ENCODE results near the gene ATP8A1. TPM values are rescaled to one million over a fixed set of nuclear protein-coding genes. Genes with fewer than 3 reads are reported as not detected.

ATP8A1 gene
- total RNA-seq, 1 donor from 2014 or later = 2.4 TPM

- Mint-ChIP-seq H3K9me3 (ENCODE audit: unreplicated experiment) (peaks cover 6% of the 10 kb centered on the region), H3K4me3 (ENCODE audit: unreplicated experiment) (no peak overlapping the region), H3K27ac (ENCODE audit: unreplicated experiment) (no peak overlapping the region), H3K36me3 (ENCODE audit: unreplicated experiment) (no peaks in the 10 kb centered on the region), H3K27me3 (ENCODE audit: unreplicated experiment) (peaks cover 57% of the 10 kb centered on the region), H3K4me1 (ENCODE audit: unreplicated experiment) (no peaks in the 10 kb centered on the region)
- DNase-seq (ENCODE audit: extremely low spot score, unreplicated experiment) = no peak
- no peak for TF ChIP-seq CTCF (IDR thresholded peaks at IDR 0.05)
Measured at GRCh38 chr4:42362591-42362990, 294.3 kb downstream of the ATP8A1 start.

- H3K9me3 Mint-ChIP-seq (ENCODE audit: unreplicated experiment) = peaks cover 6% of the 10 kb centered on the region
- no peak overlapping the region for H3K4me3 Mint-ChIP-seq (ENCODE audit: unreplicated experiment)
- H3K4me1 Mint-ChIP-seq (ENCODE audit: unreplicated experiment) = no peaks in the 10 kb centered on the region
- no peak for TF ChIP-seq CTCF (IDR thresholded peaks at IDR 0.05)
- H3K36me3 Mint-ChIP-seq (ENCODE audit: unreplicated experiment) = no peaks in the 10 kb centered on the region
- H3K27ac Mint-ChIP-seq (ENCODE audit: unreplicated experiment) = no peak overlapping the region
- H3K27me3 Mint-ChIP-seq (ENCODE audit: unreplicated experiment) = peaks cover 61% of the 10 kb centered on the region
- no peak for DNase-seq (ENCODE audit: extremely low spot score, unreplicated experiment)
Measured at GRCh38 chr4:42361456-42361855, 295.4 kb downstream of the ATP8A1 start.

GRCh38 chr4:42360256-42360669, 296.6 kb downstream of the ATP8A1 start:
- Mint-ChIP-seq H3K27ac (ENCODE audit: unreplicated experiment) (no peak overlapping the region), H3K4me1 (ENCODE audit: unreplicated experiment) (no peaks in the 10 kb centered on the region), H3K36me3 (ENCODE audit: unreplicated experiment) (no peaks in the 10 kb centered on the region), H3K4me3 (ENCODE audit: unreplicated experiment) (no peak overlapping the region), H3K9me3 (ENCODE audit: unreplicated experiment) (peaks cover 6% of the 10 kb centered on the region), H3K27me3 (ENCODE audit: unreplicated experiment) (peaks cover 73% of the 10 kb centered on the region)
- TF ChIP-seq CTCF (IDR thresholded peaks at IDR 0.05) = no peak
- no peak for DNase-seq (ENCODE audit: extremely low spot score, unreplicated experiment)

- peaks cover 6% of the 10 kb centered on the region for H3K9me3 Mint-ChIP-seq (ENCODE audit: unreplicated experiment)
- H3K36me3 Mint-ChIP-seq (ENCODE audit: unreplicated experiment) = no peaks in the 10 kb centered on the region
- H3K4me1 Mint-ChIP-seq (ENCODE audit: unreplicated experiment) = no peaks in the 10 kb centered on the region
- no peak for DNase-seq (ENCODE audit: extremely low spot score, unreplicated experiment)
- H3K27me3 Mint-ChIP-seq (ENCODE audit: unreplicated experiment) = peaks cover 76% of the 10 kb centered on the region
- no peak for TF ChIP-seq CTCF (IDR thresholded peaks at IDR 0.05)
- no peak overlapping the region for H3K4me3 Mint-ChIP-seq (ENCODE audit: unreplicated experiment)
- no peak overlapping the region for H3K27ac Mint-ChIP-seq (ENCODE audit: unreplicated experiment)
Measured at GRCh38 chr4:42359711-42360110, 297.2 kb downstream of the ATP8A1 start.

Other genes starting within 250 kb of the ATP8A1 start
- not detected in 2 replicates for gene GRXCR1, start 235.6 kb upstream of the ATP8A1 start, total RNA-seq

All from osteocyte (in vitro differentiated cells).